ENCODE data around the gene RTEL1. TPM values are rescaled to one million over a fixed set of nuclear protein-coding genes. Genes with fewer than 3 reads are reported as not detected.

RTEL1 gene
- total RNA-seq, 2 experiments from 2014 or later = 37.4 to 39.1 TPM

DNA sequence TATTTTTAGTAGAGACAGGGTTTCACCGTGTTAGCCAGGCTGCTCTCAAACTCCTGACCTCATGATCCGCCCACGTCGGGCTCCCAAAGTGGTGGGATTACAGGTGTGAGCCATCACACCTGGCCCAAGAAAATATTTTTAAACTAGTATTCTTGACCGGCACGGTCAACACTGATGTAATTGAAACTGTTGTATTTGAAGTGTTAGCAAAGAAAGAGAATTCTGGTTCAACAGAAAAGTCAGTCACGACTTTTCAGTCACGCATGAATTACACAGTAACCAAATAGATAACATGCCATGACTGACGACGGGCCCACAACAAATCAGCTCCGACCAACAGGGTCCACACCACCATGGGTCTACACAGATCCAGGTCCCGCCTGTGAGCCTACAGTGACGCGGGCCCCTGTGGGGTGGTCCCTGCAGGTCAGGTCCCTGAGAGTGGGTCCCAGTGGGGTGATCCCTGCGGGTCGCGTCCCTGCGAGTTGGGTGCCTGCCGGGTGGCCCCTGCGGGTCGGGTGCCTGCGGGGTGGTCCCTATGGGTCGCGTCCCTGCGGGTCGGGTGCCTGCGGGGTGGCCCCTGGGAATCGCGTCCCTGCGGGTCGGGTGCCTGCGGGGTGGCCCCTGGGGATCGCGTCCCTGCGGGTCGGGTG lies 32.2 kb upstream of the RTEL1 start:
- Mint-ChIP-seq H3K27ac (peak overlapping the region; percentile 91), H3K36me3 (ENCODE audit: low read depth) (peaks cover 24% of the 10 kb centered on the region), H3K4me1 (ENCODE audit: low read depth) (peaks cover 28% of the 10 kb centered on the region), H3K27me3 (no peaks in the 10 kb centered on the region), H3K9me3 (no peaks in the 10 kb centered on the region), H3K4me3 (peak overlapping the region; percentile 80)
- POLR2A ChIA-PET = interaction anchor here (1.0 to 4.3 kb wide), 4 partner anchors 14 to 71 kb away, joined by 3 to 57 read pairs (median 10); partner anchors contain the start of genes FNDC11 and RTEL1
- DNase-seq (peak; percentile 52), ATAC-seq (no peak)
- CTCF ChIA-PET = interaction anchor here (1.2 to 4.0 kb wide), 3 partner anchors 10 to 88 kb away, joined by 3 to 16 read pairs (median 6); partner anchors contain the start of gene PTK6
- intact Hi-C loops (cut with micrococcal nuclease) = no loop called here
- no peak for TF ChIP-seq CTCF (IDR thresholded peaks at IDR 0.05)

- H3K36me3 Mint-ChIP-seq (ENCODE audit: low read depth) = peaks cover 26% of the 10 kb centered on the region
- DNase-seq (peak; percentile 71), ATAC-seq (peak; percentile 57)
- peak within 1 kb of the TSS; percentile 97 for H3K27ac Mint-ChIP-seq
- no peaks in the 10 kb centered on the region for H3K9me3 Mint-ChIP-seq
- H3K4me1 Mint-ChIP-seq (ENCODE audit: low read depth) = peaks cover 29% of the 10 kb centered on the region
- H3K27me3 Mint-ChIP-seq = no peaks in the 10 kb centered on the region
- H3K4me3 Mint-ChIP-seq = peak within 1 kb of the TSS; percentile 93
- TF ChIP-seq CTCF (IDR thresholded peaks at IDR 0.05) = no peak
- CTCF ChIA-PET = interaction anchor here (0.7 to 4.0 kb wide), 4 partner anchors 10 to 59 kb away, joined by 3 to 16 read pairs (median 6); no protein-coding TSS in a partner anchor
- intact Hi-C loops (cut with micrococcal nuclease) = no loop called here
- POLR2A ChIA-PET = interaction anchor here (0.6 to 4.3 kb wide), 10 partner anchors 9 to 228 kb away, joined by 3 to 57 read pairs (median 5); partner anchors contain the start of genes RTEL1 and STMN3
Measured at GRCh38 chr20:63626424-63627128, 31.5 kb upstream of the RTEL1 start, which contains the start of gene GMEB2. Gene GMEB2, minus strand, starts transcription at chr20:63627101. Its CDS starts 7,704 bp downstream, at chr20:63619397.

DNA sequence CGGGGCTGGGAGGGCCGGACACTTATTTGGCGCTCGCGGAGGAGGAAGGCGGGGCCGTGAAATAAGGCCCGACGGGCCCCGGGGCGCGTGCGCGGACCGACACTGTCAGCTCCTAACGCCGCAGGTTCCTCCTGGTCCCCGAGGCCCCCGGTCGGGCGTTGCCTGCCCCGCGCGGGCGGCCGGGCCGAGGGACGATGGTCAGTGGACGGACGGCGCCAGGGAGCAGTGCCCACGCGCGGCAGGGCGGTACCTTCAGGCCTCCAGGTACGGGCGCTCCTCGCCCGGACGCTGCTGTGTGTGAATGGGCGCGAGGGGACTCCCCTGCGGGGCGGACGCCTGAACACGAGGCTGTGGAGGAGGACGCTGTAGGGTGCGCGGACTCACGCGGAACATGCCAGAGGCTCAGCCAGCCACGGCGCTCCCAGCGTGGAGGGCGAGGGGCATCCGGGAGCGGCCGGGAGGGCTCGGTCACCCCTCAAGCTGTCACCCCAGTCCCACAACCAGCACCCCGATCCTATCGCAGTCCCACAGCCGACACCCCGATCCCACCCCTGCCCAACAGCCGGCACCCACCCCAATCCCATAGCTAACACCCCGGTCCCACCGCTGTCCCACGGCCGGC lies 30.9 kb upstream of the RTEL1 start:
- DNase-seq (peak; percentile 95), ATAC-seq (peak; percentile 81)
- no peaks in the 10 kb centered on the region for H3K27me3 Mint-ChIP-seq
- CTCF ChIA-PET = interaction anchor here (0.7 to 4.0 kb wide), 4 partner anchors 9 to 60 kb away, joined by 3 to 16 read pairs (median 6); no protein-coding TSS in a partner anchor
- TF ChIP-seq CTCF (IDR thresholded peaks at IDR 0.05) = no peak
- POLR2A ChIA-PET = interaction anchor here (0.6 to 4.3 kb wide), 10 partner anchors 9 to 228 kb away, joined by 3 to 57 read pairs (median 5); partner anchors contain the start of genes RTEL1 and STMN3
- peak overlapping the region; percentile 97 for H3K27ac Mint-ChIP-seq
- peaks cover 26% of the 10 kb centered on the region for H3K36me3 Mint-ChIP-seq (ENCODE audit: low read depth)
- H3K4me1 Mint-ChIP-seq (ENCODE audit: low read depth) = peaks cover 31% of the 10 kb centered on the region
- intact Hi-C loops (cut with micrococcal nuclease) = no loop called here
- H3K4me3 Mint-ChIP-seq = peak overlapping the region; percentile 93
- H3K9me3 Mint-ChIP-seq = no peaks in the 10 kb centered on the region

DNA sequence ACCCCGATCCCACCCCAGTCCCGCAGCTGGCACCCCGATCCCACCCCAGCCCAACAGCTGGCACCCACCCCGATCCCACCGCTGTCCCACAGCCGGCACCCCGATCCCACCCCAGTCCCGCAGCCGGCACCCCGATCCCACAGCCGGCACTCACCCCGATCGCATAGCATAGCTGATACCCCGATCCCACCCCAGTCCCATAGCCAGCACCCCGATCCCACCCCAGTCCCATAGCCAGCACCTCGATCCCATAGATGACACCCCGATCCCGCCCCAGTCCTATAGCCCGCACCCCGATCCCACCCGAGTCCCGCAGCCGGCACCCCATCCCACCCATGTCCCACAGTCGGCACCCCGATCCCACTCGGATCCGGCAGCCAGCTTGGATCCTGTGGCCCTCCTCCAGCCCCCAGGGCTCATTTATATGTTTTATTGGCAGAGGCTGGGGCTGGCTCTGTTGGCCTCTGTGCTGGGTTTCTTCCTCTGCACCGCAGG lies 30.3 kb upstream of the RTEL1 start:
- intact Hi-C loops (cut with micrococcal nuclease) = no loop called here
- DNase-seq (no peak), ATAC-seq (peak; percentile 18)
- CTCF ChIA-PET = interaction anchor here (1.3 to 4.0 kb wide), 3 partner anchors 11 to 60 kb away, joined by 3 to 16 read pairs (median 10); no protein-coding TSS in a partner anchor
- TF ChIP-seq CTCF (IDR thresholded peaks at IDR 0.05) = no peak
- POLR2A ChIA-PET = interaction anchor here (1.1 to 4.3 kb wide), 8 partner anchors 8 to 107 kb away, joined by 3 to 57 read pairs (median 6); partner anchors contain the start of genes RTEL1 and STMN3
- no peaks in the 10 kb centered on the region for H3K9me3 Mint-ChIP-seq
- peaks cover 29% of the 10 kb centered on the region for H3K4me1 Mint-ChIP-seq (ENCODE audit: low read depth)
- H3K36me3 Mint-ChIP-seq (ENCODE audit: low read depth) = peaks cover 26% of the 10 kb centered on the region
- H3K27me3 Mint-ChIP-seq = no peaks in the 10 kb centered on the region
- H3K27ac Mint-ChIP-seq = peak overlapping the region; percentile 97
- H3K4me3 Mint-ChIP-seq = peak overlapping the region; percentile 93
